Measurements from ENCODE around the gene PRDX3.

PRDX3 gene

DNA sequence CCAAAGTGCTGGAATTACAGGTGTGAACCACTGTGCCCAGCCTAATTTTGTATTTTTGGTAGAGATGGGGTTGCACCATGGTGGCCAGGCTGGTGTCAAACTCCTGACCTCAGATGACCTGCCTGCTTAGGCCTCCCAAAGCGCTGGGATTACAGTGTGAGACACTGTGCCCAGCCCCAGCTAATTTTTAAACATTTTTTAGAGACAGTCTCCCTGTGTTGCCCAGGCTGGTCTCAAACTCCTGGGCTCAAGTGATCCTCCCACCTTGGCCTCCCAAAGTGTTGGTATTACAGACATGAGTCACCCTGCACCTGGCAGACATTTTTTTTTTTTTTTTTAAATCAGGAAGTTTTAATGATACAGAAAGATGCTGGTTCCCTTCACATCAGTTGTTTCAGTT, 59.2 kb downstream of the PRDX3 start:
- no peak for DNase-seq

- DNase-seq: no peak
These were observed 60.4 kb downstream of the PRDX3 start for GRCh38 chr10:119118231-119118630.

All from activated CD8-positive, alpha-beta memory T cell treated with anti-CD3 and anti-CD28 coated beads, Interleukin-2, amount 50 U/mL, for 4 hours (primary cell).